GM12878 (cell line): Measurements from ENCODE around the gene DUSP10. TPM values are rescaled to one million over a fixed set of nuclear protein-coding genes. Genes with fewer than 3 reads are reported as not detected.

Source experiments
- BACH1 ChIP-seq: fragments of 450-650 bp; IDR thresholded peaks from 2 replicates; pipeline ENCODE4 v1.6.1; 2017; ENCODE audit warnings: mild to moderate bottlenecking, borderline replicate concordance
- BCL11A ChIP-seq: IDR thresholded peaks from 2 replicates; pipeline ENCODE4 v1.6.1; 2011; ENCODE audit warnings: low read depth, low read length
- CBFB ChIP-seq: IDR thresholded peaks from 2 replicates; pipeline ENCODE4 v1.6.1; 2016; ENCODE audit warnings: antibody characterized with exemption, low read depth
- CBX3 ChIP-seq: fragments of 200-600 bp; sonication (generic); IDR thresholded peaks from 2 replicates; pipeline ENCODE4 v1.6.1; 2016; ENCODE audit warnings: low read depth, borderline replicate concordance
- CBX5 ChIP-seq: sonication (generic); IDR thresholded peaks from 2 replicates; pipeline ENCODE4 v1.6.1; 2016; ENCODE audit warnings: low read depth, moderate library complexity, mild to moderate bottlenecking, inconsistent platforms
- CHD1 ChIP-seq: IDR thresholded peaks from 2 replicates; pipeline ENCODE4 v1.6.1; 2012; ENCODE audit warnings: low read depth, low read length, improper control_type of control experiment
- ETV6 ChIP-seq, 2 experiments: fragments of 450-650 bp in 1 of 2; IDR thresholded peaks in 1 of 2; conservative IDR thresholded peaks in 1 of 2; 2 replicates each; pipeline ENCODE4 v1.6.1; 2014; ENCODE audit warnings: antibody characterized with exemption in 1 of 2, borderline replicate concordance in 1 of 2, low read depth in 1 of 2, mild to moderate bottlenecking in 1 of 2, moderate library complexity in 1 of 2
- FOXM1 ChIP-seq: IDR thresholded peaks from 2 replicates; pipeline ENCODE4 v1.6.1; 2012; ENCODE audit warnings: low read depth, mild to moderate bottlenecking, inconsistent platforms, low read length, moderate library complexity
- GABPA ChIP-seq: IDR thresholded peaks from 2 replicates; pipeline ENCODE4 v1.6.1; 2014; ENCODE audit warnings: antibody characterized with exemption, low read depth, mild to moderate bottlenecking, inconsistent platforms
- HCFC1 ChIP-seq: fragments of 150-350 bp; IDR thresholded peaks from 2 replicates; pipeline ENCODE4 v1.6.1; 2014; ENCODE audit warnings: low read length
- IKZF1 ChIP-seq: fragments of 450-650 bp; conservative IDR thresholded peaks from 2 replicates; pipeline ENCODE4 v1.6.1; 2017; ENCODE audit warnings: antibody characterized with exemption, mild to moderate bottlenecking
- MTA2 ChIP-seq: fragments of 450-650 bp; IDR thresholded peaks from 2 replicates; pipeline ENCODE4 v1.6.1; 2016; ENCODE audit warnings: low read depth, mild to moderate bottlenecking, moderate library complexity
- NBN ChIP-seq: fragments of 450-650 bp; IDR thresholded peaks from 2 replicates; pipeline ENCODE4 v1.6.1; 2016
- NR2C2 ChIP-seq: IDR thresholded peaks from 2 replicates; pipeline ENCODE4 v1.6.1; 2011; ENCODE audit warnings: borderline replicate concordance, low read depth; ENCODE audit not compliant: control insufficient read depth, insufficient read length
- POU2F2 ChIP-seq: IDR thresholded peaks from 3 replicates; pipeline ENCODE4 v1.6.1; 2011; ENCODE audit warnings: low read depth, mild to moderate bottlenecking, low read length, borderline replicate concordance
- RFX5 ChIP-seq: IDR thresholded peaks from 2 replicates; pipeline ENCODE4 v1.6.1; 2011; ENCODE audit warnings: low read depth, low read length, improper control_type of control experiment
- RUNX3 ChIP-seq: IDR thresholded peaks from 2 replicates; pipeline ENCODE4 v1.6.1; 2012; ENCODE audit warnings: low read length, inconsistent platforms
- STAT1 ChIP-seq: fragments of 450-650 bp; conservative IDR thresholded peaks from 2 replicates; pipeline ENCODE4 v1.6.1; 2014; ENCODE audit warnings: antibody characterized with exemption, mild to moderate bottlenecking
- YBX1 ChIP-seq: fragments of 450-650 bp; IDR thresholded peaks from 2 replicates; pipeline ENCODE4 v1.6.1; 2016; ENCODE audit warnings: antibody characterized with exemption
- ZBED1 ChIP-seq: IDR thresholded peaks from 2 replicates; pipeline ENCODE4 v1.6.1; 2016; ENCODE audit warnings: borderline replicate concordance
- ZNF207 ChIP-seq: fragments of 450-650 bp; IDR thresholded peaks from 2 replicates; pipeline ENCODE4 v1.6.1; 2014; ENCODE audit warnings: antibody characterized with exemption, mild to moderate bottlenecking, borderline replicate concordance
- ZNF622 ChIP-seq: fragments of 450-650 bp; IDR thresholded peaks from 2 replicates; pipeline ENCODE4 v1.6.1; 2017; ENCODE audit warnings: mild to moderate bottlenecking, inconsistent platforms
- ZSCAN29 ChIP-seq: fragments of 450-650 bp; IDR thresholded peaks from 2 replicates; pipeline ENCODE4 v1.6.1; 2017; ENCODE audit warnings: mild to moderate bottlenecking, moderate library complexity
- polyA plus RNA-seq, 11 experiments: library from polyadenylated mRNA; depleted of rRNA in 4 of 11; unstranded in 6 of 11; stranded (reverse) in 5 of 11; fragments of >200 nt; fragmentation: Nextera tagmentation in 4 of 11; fragmentation: Illumina TruSeq in 1 of 11; extraction: Ambion mirVana in 4 of 11; extraction: Trizol in 1 of 11; gene quantifications; 1 replicate in 1 of 11; 2 replicates in 10 of 11; pipeline versions ENCODE4 v1.2.1 to v1.2.3, GENCODE V29; 2011 to 2016; ENCODE audit warnings: inconsistent platforms in 2 of 11, missing spikeins in 2 of 11, low read depth in 1 of 11
- total RNA-seq, 4 experiments: library from RNA; depleted of rRNA in 3 of 4; stranded (reverse); fragments of >200 nt in 3 of 4; fragmentation: Illumina TruSeq in 1 of 4; extraction: Trizol in 1 of 4; gene quantifications; 2 replicates each; pipeline versions ENCODE4 v1.2.1 to v1.2.3, GENCODE V29; 2013 to 2021
- TF ChIP-seq, protein P1 (sequence below): IDR thresholded peaks from 2 replicates; pipeline ENCODE4 v1.6.1; 2011; ENCODE audit warnings: borderline replicate concordance, low read depth, mild to moderate bottlenecking, moderate library complexity, mixed read lengths, low read length; ENCODE audit not compliant: insufficient read depth; ENCODE audit errors: extremely low read length
- TF ChIP-seq, protein P2 (sequence below): IDR thresholded peaks from 2 replicates; pipeline ENCODE4 v1.6.1; 2012; ENCODE audit warnings: low read depth, low read length, improper control_type of control experiment
- TF ChIP-seq, protein P3 (sequence below): fragments of 450-650 bp; IDR thresholded peaks from 2 replicates; pipeline ENCODE4 v1.6.1; 2018; ENCODE audit warnings: mild to moderate bottlenecking, low read depth, moderate library complexity; ENCODE audit not compliant: partially characterized antibody

Gene DUSP10
- total and polyA plus RNA-seq, 10 of the 15 experiments (the other 5 are each of a cell fraction or from before 2014, with no cell fraction given): 20.3 to 38.4 (median 27.8) TPM

DNA sequence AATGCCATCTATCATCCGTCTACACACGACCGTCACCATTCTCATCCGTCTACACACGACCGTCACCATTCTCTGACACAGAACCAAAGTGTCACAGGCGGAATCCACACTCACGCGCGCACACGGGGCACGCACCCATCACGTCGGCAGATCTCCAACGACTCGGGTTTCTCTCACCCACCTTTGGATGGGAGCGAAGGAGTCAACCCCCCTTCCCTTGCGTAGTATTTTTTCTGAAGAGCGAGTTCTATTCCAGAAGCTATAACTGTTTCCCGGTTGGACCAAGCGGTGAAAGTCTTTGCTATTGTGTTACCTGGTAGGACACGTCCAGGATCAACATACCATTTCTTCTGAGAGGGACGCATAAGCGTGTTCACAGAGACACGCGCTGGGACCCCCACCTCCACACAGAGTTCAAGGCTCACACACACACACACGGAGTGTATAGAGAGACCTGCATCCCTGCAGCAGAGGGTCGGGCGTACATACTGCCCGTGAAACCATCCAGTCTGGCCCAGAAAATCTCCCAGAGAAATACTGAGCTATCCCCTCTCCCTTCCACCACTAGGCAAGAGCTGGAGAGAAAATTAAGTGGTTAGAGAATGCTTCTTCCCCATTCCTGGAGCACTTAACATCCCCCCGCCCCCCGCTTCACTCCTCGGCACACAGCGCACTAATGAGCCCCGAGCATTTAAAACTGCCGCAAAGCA, 741 bp downstream of the DUSP10 start (continued):
- TF ChIP-seq, protein P1, sequence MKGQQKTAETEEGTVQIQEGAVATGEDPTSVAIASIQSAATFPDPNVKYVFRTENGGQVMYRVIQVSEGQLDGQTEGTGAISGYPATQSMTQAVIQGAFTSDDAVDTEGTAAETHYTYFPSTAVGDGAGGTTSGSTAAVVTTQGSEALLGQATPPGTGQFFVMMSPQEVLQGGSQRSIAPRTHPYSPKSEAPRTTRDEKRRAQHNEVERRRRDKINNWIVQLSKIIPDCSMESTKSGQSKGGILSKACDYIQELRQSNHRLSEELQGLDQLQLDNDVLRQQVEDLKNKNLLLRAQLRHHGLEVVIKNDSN: no peak
- TF ChIP-seq ZNF622 (no peak), ZNF207 (no peak), POU2F2 (no peak), NBN (no peak), NR2C2 (no peak), GABPA (no peak), HCFC1 (no peak; the same call in 1 of the 2 replicates), RFX5 (no peak), ETV6 (conservative IDR thresholded peaks at IDR 0.05 in 1 of 2, IDR thresholded peaks at IDR 0.05 in 1 of 2; ENCODE audit: borderline replicate concordance in 1 of 2, low read depth in 1 of 2) (no peak), CHD1 (0 out of 2 replicates have a peak, but pooled peaks have one; percentile 42), STAT1 (no peak), ZSCAN29 (peak; percentile 90), RUNX3 (no peak), YBX1 (no peak), ZBED1 (no peak), BCL11A (no peak), BACH1 (no peak), CBFB (no peak), FOXM1 (no peak), CBX5 (no peak), IKZF1 (no peak; the same call in 1 of the 2 replicates), MTA2 (no peak), CBX3 (no peak)
- TF ChIP-seq, protein P2, sequence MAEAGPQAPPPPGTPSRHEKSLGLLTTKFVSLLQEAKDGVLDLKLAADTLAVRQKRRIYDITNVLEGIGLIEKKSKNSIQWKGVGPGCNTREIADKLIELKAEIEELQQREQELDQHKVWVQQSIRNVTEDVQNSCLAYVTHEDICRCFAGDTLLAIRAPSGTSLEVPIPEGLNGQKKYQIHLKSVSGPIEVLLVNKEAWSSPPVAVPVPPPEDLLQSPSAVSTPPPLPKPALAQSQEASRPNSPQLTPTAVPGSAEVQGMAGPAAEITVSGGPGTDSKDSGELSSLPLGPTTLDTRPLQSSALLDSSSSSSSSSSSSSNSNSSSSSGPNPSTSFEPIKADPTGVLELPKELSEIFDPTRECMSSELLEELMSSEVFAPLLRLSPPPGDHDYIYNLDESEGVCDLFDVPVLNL: no peak
- TF ChIP-seq, protein P3, sequence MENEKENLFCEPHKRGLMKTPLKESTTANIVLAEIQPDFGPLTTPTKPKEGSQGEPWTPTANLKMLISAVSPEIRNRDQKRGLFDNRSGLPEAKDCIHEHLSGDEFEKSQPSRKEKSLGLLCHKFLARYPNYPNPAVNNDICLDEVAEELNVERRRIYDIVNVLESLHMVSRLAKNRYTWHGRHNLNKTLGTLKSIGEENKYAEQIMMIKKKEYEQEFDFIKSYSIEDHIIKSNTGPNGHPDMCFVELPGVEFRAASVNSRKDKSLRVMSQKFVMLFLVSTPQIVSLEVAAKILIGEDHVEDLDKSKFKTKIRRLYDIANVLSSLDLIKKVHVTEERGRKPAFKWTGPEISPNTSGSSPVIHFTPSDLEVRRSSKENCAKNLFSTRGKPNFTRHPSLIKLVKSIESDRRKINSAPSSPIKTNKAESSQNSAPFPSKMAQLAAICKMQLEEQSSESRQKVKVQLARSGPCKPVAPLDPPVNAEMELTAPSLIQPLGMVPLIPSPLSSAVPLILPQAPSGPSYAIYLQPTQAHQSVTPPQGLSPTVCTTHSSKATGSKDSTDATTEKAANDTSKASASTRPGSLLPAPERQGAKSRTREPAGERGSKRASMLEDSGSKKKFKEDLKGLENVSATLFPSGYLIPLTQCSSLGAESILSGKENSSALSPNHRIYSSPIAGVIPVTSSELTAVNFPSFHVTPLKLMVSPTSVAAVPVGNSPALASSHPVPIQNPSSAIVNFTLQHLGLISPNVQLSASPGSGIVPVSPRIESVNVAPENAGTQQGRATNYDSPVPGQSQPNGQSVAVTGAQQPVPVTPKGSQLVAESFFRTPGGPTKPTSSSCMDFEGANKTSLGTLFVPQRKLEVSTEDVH: no peak
